GM18502 (cell line): Measurements from ENCODE around the gene HPS6.

Experiments used
- ATAC-seq: cut with Tn5 transposase; IDR thresholded peaks from one replicate; pipeline ENCODE4 v1.9.1; 2021; ENCODE audit warnings: mild to moderate bottlenecking; ENCODE audit not compliant: unreplicated experiment, poor library complexity

HPS6 gene

DNA sequence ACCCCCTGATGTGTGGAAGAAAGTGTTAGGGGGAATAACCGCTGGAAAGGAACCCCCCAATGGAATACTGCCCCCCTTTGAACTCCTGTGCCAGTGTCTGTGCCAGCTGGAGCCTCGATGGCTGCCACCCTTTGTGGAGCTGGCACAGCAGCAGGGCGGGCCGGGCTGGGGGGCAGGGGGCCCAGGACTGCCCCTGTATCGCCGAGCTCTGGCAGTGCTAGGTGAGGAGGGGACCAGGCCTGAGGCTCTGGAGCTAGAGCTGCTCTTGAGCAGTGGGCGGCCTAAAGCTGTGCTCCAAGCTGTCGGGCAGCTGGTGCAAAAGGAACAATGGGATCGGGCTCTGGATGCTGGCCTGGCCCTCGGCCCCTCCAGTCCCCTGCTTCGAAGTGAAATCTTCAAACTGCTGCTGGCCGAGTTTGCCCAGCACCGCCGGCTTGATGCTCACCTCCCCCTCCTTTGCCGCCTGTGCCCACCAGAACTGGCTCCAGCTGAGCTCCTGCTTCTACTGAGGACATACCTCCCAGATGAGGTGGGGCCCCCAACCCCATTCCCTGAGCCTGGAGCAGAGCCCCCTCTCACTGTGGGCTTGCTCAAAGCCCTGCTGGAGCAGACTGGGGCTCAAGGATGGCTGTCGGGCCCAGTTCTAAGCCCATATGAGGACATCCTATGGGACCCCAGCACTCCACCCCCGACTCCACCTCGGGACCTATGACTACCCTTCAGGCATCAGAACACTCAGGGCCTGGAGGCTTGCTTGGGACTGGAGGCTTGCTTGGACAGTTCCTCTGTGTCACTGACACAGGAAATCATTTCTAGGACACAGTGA, 2.2 kb downstream of the HPS6 start:
- ATAC-seq, result no peak

DNA sequence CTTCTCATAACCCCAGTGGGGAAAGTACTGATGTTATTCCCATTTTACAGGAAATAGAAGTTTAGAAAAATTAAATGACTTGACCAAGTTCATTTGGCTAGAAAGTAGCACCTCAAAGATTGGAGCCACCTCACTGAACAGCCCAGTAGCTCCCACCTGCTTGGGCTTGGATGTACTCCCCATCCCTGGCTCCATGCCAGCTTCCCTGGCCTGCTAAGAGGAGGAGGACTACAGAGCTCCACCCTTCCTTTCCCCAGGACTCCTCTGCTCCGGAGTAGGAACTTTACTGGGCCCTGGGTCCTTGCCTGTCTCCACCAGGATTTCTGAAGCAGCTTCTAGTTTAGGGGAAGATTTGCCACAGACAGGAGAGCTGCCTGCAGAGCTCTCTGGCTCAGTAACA, 3.1 kb downstream of the HPS6 start:
- no peak for ATAC-seq

DNA sequence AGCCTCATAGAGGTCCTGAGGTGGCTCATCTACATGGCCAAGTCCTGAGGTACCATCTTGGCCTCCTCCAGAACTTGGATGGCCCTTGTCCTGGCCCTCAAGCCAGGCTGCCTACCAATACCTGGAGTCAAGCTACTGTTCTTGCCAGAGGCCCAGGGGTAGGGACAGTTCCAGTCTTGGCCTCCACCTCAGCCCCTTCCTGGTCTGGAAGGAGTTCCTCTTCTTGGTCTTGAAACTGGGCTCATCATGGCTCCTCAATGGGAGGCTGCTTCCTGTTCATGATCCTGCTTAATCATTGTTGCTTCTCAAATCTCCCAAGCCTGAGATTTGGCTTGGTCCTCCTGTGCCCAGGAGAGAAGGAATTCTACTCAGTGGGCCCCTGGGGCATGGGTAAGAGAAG, 3.9 kb downstream of the HPS6 start:
- ATAC-seq, result no peak

DNA sequence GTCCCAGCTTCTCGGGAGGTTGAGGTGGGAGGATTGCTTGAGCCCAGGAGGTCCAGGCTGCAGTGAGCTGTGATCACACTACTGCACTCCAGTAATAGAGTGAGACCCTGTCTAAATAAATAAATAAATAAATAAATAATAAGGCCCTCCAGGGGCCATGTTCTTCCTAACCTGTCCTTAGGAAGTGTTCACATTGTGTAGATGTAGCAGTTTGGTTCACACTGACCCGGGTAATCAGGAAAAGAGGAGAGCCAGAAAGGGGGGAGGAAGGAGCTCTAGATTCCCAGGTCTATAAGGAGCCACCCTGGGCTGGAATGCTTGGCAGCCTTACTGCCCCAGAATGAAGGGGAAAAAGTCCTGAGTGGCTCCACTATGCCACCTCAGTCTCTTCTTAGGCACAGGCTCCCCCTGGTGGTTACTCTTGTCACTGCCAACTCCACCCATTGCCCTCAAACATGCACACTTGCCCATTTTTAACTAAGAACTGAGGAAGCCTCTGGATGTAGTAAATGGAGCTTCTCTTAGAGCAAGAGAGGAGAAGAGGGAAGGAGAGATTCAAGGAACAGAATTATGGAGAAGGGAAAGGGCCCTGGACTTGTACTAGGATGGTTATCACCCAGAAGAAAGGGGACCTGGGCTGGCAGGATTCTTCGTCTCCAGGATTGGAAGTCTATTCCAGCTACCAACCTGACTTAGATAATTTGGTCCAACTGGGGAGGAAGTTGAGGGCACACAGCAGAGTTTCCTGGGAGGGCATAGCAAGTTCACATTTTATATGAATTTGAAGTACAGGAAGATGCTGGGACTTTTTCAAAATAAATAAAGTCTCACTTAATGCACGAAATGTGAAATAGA, 7.8 kb downstream of the HPS6 start:
- peak; percentile 61 for ATAC-seq

DNA sequence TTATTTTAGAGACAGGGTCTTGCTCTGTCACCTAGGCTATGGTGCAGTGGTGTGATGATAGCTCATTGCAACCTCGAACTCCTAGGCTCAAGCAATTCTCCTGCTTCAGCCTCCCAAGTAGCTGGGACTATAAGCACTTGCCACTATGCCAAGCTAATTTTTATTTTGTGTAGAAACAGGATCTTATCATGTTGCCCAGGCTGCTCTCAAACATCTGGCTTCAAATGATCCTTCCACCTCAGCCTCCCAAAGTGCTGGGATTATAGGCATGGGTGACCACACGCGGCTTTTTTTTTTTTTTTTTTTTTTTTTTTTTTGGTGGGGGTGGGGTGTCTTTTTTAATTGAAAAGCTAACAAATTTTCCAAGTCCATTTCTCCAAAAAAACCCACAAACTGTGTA, 18.4 kb downstream of the HPS6 start:
- ATAC-seq, result no peak

DNA sequence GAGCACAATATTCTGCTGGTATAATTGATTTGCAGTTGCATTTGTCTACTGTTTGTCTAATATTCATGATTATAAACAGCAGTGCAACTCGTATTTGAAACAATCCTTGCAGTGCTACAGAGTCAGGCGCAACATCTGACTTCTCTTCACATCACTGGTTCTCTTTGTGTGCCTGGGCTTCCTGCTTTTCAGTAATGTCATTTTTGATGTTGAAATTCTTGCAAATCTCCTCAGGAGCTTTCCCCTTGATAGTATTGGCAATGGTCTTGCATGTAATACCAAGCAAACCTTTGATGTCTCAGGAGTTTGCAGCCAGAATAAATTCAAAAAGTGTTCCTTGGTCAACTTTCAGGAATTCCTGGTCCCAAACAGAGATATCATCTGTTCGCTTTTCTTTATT, 20.2 kb downstream of the HPS6 start:
- ATAC-seq, result no peak

DNA sequence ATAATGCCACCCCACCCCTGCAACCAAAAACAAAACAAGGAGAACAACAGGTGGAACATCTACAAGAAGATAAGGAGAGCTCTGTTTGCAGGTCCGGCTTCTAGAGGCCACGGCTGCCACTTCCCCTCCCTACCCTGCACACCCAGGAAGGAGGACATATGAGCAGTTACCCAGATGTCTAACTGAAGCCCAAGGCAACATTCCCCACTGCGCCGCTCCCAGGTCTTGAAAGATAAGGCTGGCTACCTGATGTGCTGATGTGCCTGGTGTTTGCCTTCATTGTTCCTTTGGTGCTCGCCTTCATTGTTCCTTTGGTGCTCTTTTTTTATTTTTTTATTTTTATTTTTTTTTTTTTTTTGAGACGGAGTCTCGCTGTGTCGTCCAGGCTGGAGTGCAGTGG, 21.0 kb downstream of the HPS6 start:
- no peak for ATAC-seq

DNA sequence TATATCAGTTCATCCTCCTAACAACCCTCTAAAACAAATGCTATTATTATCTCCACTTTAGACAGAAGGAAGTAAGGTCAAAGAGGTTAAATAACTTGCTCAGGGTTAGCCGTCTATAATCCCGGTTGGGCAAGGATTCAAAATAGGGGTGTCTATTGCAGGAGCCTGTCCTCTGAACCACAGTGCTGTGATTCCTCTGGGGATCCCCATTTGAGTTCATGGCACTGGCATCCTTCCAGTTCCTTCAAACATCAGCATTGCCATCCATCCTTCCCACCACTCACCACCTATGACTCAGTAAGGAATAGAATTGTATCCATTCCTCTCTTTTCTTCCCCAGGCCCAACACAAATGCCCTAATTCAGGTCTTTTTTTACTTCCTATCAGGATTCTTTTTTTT, 25.6 kb downstream of the HPS6 start:
- ATAC-seq, result no peak

DNA sequence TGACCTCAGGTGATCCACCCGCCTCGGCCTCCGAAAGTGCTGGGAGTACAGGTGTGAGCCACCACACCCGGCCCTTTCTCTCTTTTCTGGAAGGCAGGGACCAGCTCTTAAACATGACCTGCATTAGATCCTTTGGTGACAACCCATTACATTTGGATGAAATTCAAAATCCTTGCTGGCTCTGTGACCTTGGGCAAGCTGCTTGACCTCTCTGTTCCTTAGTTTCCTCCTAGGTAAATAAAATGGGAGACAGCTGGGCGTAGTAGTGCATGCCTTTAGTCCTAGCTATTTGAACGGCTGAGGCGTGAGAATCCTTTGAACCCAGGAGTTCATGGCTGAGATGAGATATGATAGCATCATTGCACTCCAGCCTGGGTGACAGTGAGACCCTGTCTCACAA, 31.3 kb downstream of the HPS6 start:
- no peak for ATAC-seq

DNA sequence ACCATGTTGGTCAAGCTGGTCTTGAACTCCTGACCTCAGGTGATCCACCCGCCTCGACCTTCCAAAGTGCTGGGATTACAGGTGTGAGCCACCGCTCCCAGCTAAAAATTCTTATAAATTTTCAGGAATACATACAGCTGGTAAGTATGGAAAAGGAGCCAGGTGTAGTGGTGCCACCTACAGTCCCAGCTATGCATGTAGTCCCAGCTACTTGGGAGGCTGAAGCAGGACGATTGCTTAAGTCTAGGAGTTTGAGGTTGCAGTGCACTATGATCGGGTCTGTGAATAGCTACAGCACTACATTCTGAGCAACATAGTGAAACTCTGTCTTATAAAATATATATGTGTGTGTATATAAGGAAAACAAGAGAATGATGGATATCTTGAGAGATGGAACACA, 36.0 kb downstream of the HPS6 start:
- no peak for ATAC-seq

DNA sequence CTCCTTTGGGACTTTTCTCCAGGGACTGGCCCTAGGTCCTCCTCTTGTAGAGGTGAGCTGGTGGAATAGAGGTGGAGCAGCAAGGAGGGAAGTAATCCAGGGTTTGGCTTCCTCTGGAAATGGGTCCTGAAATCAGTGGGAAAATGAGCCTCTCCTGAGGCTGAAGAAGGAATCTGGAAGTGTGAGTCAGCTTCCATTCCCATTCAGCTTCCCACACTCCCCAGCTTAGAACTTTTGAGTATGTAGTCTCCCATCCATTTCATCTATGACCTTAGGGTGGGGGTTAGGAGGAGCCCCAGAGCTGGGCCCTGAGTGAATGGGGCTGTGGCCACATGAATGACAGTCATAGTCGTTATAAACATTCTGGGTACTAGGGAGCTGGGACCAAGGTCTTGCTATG, 37.3 kb downstream of the HPS6 start:
- no peak for ATAC-seq

DNA sequence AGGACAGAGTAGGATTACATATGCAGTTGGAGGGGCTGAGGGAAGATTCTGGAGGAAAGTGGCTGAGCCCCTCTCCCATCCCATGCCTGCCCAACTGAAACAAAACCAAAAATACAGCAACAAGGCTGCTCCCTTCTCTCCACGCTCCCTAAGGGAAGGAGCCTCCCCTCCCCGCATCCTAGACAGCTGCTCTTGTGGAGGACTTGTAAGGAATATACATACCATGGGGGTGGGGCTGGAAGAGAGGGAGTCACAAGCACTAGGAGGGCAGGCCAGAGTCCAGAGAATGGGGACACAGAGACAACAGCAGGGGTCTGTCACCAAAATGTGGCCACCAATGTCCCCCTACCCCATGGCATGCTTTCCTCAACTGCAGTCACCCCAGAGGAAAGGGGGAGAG, 41.8 kb downstream of the HPS6 start:
- no peak for ATAC-seq

DNA sequence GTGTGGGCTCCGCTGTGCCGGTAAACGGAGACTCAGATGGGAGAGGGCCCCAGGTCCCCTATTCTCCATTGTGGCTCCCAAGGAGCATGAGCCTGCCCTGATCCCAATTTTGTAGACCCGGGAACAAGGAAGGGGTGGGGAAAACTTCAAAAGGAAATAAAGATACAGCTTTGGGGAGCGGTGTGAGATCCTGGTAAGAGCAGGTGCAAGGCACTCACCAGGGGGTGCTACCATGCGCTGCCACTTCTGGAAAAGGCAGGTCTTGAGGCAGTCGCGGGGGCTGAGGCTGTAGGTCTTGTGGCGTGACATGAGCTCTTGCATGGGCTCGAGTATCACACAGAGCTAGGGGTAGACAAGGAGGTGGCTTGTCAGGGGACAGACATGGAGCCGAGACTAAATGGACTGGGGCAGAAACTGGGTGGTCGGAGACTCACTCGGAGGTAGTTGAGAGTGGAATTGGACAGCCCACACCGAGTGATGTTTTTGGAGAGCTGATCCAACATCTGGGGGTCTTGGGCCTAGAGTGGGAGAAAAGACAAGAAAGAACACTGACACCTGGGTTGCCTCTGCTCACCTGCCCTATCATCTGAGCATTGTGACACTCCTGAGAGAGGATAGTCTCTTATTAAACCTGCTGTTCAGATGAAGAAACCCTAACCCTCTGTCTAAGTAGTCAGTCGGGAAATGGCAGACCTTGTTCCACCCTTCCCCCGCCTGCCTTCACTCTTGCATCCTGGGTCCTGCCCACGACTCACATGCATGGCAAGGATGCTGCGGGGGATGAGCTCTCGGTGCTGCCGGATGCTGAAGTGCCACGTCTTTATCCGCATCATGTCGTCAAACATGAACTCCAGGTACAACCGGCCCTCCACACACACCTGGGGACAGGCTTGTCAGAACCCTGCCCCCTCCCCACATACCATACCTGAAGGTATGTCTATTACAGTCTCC, 44.3 kb downstream of the HPS6 start:
- ATAC-seq, result no peak

DNA sequence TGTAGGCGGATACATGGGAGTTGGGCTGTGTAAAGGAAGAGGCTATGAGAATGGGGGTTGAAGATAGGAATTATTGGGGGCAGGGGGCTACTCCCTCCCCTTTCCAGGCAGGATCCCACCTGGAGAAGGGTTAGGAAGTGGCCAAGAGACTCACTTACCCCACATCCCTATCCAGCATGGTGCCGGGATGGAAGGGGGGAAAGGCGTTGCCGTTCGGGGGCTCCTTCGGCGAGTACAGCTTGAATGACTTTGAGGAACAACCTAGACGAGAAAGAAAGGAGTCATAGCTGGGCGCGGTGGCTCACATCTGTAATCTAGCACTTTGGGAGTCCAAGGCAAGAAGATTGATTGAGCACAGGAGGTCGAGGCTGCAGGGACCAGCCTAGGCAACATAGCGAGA, 46.1 kb downstream of the HPS6 start:
- ATAC-seq, result no peak

DNA sequence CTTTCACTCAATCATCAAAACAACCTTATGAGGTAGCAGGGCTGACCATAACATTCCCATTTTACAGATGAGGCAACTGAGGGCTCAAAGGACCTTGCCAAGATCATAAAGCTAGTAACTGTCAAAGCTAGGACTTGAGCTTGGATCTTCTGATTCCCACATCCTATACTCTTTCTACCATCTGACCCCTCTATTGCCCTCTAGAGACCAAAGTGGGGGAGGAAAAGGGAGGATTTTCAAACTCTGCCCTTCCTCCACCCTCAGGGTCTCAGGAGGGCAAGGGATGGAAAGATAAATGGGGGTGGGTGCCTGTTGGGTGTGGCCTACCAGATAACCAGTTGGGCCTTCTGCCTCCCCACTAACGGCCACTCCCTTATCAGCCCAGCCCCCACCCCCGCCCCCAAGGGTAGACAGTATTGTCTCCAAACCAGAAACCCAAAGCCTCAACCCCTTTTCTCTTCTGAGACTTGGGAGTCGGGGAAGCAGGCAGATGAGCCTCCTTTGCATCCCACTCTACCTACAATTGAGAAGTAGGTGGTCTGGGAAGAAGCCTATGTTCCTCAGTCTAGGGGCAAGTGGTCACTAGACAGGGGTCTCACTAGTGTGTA, 47.2 kb downstream of the HPS6 start:
- ATAC-seq, result no peak

DNA sequence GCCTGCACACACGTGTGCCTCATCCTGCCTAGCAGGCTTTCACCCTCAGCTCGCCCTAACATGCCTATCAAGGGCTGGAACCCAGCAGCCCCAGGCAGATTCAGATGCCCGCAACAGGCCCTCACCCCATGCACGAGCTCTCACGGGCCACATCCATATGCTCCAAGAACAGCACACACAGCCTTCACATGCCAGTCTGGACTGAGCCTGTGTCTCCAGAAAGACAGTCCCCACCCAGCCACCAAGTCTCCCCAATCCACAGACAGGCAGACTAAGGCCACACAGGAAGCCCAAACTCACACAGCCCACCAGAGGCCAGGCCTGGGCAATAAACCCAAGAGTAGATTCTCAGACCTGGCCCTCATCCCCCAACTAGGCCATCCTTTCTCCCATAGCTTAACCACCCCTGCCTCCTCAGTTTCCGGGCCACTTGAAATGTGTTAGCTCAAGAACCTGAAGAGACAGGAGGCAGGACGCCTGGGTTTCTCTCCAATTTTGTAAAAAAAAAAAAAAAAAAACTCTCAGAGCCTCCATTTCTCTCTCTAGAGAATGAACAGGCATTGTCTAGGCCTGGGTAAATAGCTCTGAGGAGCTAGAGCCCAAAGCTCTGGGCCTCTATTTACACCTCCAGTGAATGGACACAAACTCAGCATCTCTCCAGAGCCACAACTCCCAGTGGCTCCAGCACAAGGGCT, 48.3 kb downstream of the HPS6 start:
- ATAC-seq, result no peak

DNA sequence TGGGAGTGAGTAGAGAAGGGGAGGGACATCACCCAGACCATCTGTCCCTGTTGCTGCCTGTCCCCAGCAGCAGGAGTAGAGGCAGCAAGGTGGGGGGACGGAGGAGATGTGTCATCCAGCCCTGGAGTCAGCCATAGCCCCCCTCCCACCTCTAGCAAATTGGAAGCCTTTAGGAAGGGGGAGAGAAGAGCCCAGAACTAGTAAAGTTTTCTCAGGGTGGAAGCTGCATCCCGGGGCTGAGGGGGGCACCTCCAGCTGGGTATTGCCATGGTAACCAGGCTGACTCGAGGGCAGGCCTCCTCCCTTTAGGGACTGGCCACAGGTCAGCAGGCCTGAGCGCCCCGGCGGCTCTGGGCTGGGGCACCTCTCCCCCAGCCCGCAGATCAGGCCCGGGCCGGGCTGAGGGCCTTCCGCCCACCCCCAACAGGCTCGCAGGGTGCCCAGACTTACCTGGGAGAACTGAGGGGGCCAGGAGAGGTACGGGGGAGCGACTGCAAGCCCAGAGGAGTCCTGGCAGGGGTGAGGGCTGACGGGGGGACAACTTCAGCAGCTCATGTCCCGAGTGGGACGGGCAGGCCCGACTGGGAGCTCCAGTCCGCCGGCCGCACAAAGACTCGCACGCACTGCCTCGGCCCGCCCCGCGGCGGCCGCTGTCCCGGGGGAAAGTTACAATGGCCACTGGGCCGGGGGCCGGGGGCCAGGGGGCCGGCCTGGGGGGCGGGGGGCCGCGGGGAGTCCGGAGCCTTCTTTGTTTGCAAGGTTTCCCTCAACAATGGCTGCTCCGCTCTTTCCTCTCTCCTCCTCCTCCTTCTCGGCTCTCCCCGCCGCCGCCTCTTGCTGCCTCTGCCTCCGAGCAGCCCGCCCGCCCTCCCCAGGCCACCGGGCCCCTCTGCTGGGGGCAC, 49.1 kb downstream of the HPS6 start:
- ATAC-seq, result peak; percentile 12

DNA sequence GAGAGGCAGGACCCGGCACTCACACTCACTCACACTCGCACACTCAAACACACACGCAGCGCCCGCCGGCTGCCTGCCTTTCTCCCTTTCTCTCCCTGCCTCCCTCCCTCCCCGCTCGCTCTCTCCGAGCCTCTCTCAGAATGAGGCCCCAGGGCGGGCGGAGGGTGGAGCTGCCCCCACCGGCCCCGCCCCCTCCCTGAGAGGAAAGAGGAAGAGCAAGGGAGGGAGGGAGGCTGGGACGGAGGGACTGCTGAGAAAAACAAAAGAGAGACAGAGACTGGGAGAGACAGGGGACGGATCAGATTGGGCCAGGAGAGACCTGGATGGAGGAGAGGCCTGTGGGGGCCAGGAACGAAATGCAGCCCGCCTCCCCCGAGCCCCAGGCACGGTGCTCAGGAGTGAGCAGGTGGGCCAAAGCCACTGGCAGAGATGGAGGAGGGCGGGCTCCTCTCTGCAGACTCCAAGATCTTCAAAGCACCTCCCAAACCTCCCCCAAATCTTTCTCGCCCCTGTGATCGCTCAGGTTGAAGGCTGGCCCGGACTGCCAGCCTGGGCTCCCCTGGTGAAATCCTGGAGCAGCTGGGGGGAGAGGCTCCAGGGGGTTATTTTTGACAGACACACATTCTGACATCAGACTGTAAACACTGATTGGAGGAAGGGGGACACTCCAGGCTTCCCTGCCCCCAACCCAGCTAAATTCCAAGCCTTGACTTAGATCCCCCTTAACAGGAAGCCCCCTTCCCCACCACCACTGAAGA, 49.9 kb downstream of the HPS6 start:
- peak; percentile 71 for ATAC-seq
